HCT116 (cell line): ENCODE measurements around the gene NR2F2. TPM values are rescaled to one million over a fixed set of nuclear protein-coding genes. Genes with fewer than 3 reads are reported as not detected.

Experiments
- ATAC-seq: fragments of 200-7000 bp; cut with Tn5 transposase; 2 replicates; pipeline ENCODE4 v1.9.1; 2020; ENCODE audit warnings: mild to moderate bottlenecking, moderate library complexity
- BruUV-seq: library from RNA; stranded (reverse); fragments of 400-500 nt; replicated peaks from 2 replicates; lab custom pipeline; 2021; lab: Mats Ljungman, UMichigan
- CTCF ChIA-PET: fragments of 300-600 bp; sonication (Branson Sonifier 250); formaldehyde crosslinking; loops from one replicate; lab custom pipeline; 2021; ENCODE audit warnings: antibody characterized with exemption; lab: Charles Lee
- POLR2A ChIA-PET: fragments of 300-600, 350-600 bp; sonication (Branson Sonifier 250); formaldehyde crosslinking; loops from one replicate; lab custom pipeline; 2021; ENCODE audit warnings: antibody characterized with exemption; lab: Charles Lee
- RAD21 ChIA-PET, 2 experiments: fragments of 300-600 bp; sonication (Branson Sonifier 250); formaldehyde crosslinking; loops; one replicate each; lab custom pipeline; 2023; ENCODE audit warnings: low total read pairs in 2 of 2; ENCODE audit not compliant: uncharacterized antibody in 2 of 2, unreplicated experiment in 2 of 2, low non-redundant PET in 1 of 2; lab: Charles Lee
- DNase-seq: peaks from one replicate; pipeline ENCODE4 v3.0.0-alpha.2; 2010; ENCODE audit warnings: low read depth, low spot score
- H2AFZ ChIP-seq: fragments of 200-600 bp; shearing (Covaris generic), sonication (generic); 2 replicates; pipeline ENCODE4 v1.6.1; 2017; ENCODE audit warnings: low read depth, mixed run types, mixed read lengths, antibody characterized with exemption, low read length; ENCODE audit not compliant: poor library complexity, severe bottlenecking
- H3K27ac ChIP-seq: 2 replicates; pipeline ENCODE4 v1.5.1; 2012; ENCODE audit warnings: low read depth, low read length
- H3K27me3 ChIP-seq: fragments of 200-600 bp; sonication (generic); 2 replicates; pipeline ENCODE4 v1.6.1; 2016; ENCODE audit warnings: mixed run types, low read length, mixed read lengths; ENCODE audit not compliant: insufficient read depth
- H3K36me3 ChIP-seq, 2 experiments: fragments of 200-500 bp in 1 of 2; fragments of 200-600 bp in 1 of 2; sonication (Bioruptor generic) in 1 of 2; sonication (generic) in 1 of 2; 2 replicates each; pipeline versions ENCODE4 v1.5.1 to v1.6.1; 2014 to 2016; ENCODE audit warnings: low read length in 2 of 2, inconsistent platforms in 1 of 2, mixed read lengths in 1 of 2, mixed run types in 1 of 2; ENCODE audit not compliant: insufficient read depth in 2 of 2, control insufficient read depth in 1 of 2
- H3K4me1 ChIP-seq, 2 experiments: fragments of 200-600 bp in 1 of 2; sonication (generic) in 1 of 2; 2 replicates each; pipeline versions ENCODE4 v1.5.1 to v1.6.1; 2012 to 2017; ENCODE audit warnings: low read length in 2 of 2, inconsistent platforms in 1 of 2, mild to moderate bottlenecking in 1 of 2, mixed read lengths in 1 of 2, mixed run types in 1 of 2, moderate library complexity in 1 of 2; ENCODE audit not compliant: insufficient read depth in 2 of 2, control insufficient read depth in 1 of 2
- H3K4me2 ChIP-seq: fragments of 200-600 bp; sonication (generic); 2 replicates; pipeline ENCODE4 v1.6.1; 2017; ENCODE audit warnings: mixed run types, low read length, mixed read lengths
- H3K4me3 ChIP-seq, 2 experiments: fragments of 200-600 bp in 1 of 2; sonication (generic) in 1 of 2; replicated peaks in 1 of 2; 2 replicates each; pipeline ENCODE4 v1.5.1; 2011 to 2016; ENCODE audit warnings: low read length in 2 of 2, control low read depth in 1 of 2, low read depth in 1 of 2, mild to moderate bottlenecking in 1 of 2, mixed read lengths in 1 of 2, mixed run types in 1 of 2
- H3K79me2 ChIP-seq: fragments of 200-600 bp; sonication (generic); 2 replicates; pipeline ENCODE4 v1.6.1; 2017; ENCODE audit warnings: mild to moderate bottlenecking, mixed run types, low read length, moderate library complexity, mixed read lengths; ENCODE audit not compliant: insufficient read depth
- H3K9ac ChIP-seq: fragments of 200-600 bp; sonication (generic); 2 replicates; pipeline ENCODE4 v1.6.1; 2016; ENCODE audit warnings: low read length, mixed read lengths
- H3K9me2 ChIP-seq: fragments of 200-600 bp; sonication (generic), shearing (Covaris generic); 2 replicates; pipeline ENCODE4 v1.6.1; 2017; ENCODE audit warnings: mixed run types, mild to moderate bottlenecking, moderate library complexity; ENCODE audit not compliant: insufficient read depth
- H3K9me3 ChIP-seq, 2 experiments: fragments of 200-500 bp in 1 of 2; fragments of 200-600 bp in 1 of 2; sonication (Bioruptor generic) in 1 of 2; sonication (generic) in 1 of 2; 2 replicates each; pipeline ENCODE4 v1.6.1; 2014 to 2017; ENCODE audit warnings: low read length in 2 of 2, mixed read lengths in 2 of 2, inconsistent platforms in 1 of 2, low read depth in 1 of 2, mild to moderate bottlenecking in 1 of 2, mixed run types in 1 of 2, moderate library complexity in 1 of 2; ENCODE audit not compliant: control insufficient read depth in 1 of 2, insufficient read depth in 1 of 2
- H4K20me1 ChIP-seq: fragments of 200-600 bp; sonication (generic), shearing (Covaris generic); 2 replicates; pipeline ENCODE4 v1.6.1; 2017; ENCODE audit warnings: mixed run types, mild to moderate bottlenecking, moderate library complexity; ENCODE audit not compliant: insufficient read depth
- RAD21 ChIP-seq: IDR thresholded peaks from 2 replicates; pipeline ENCODE4 v1.6.1; 2012; ENCODE audit warnings: low read depth, mild to moderate bottlenecking
- SIN3A ChIP-seq: IDR thresholded peaks from 2 replicates; pipeline ENCODE4 v1.6.1; 2012; ENCODE audit warnings: low read depth
- SRF ChIP-seq: IDR thresholded peaks from 2 replicates; pipeline ENCODE4 v1.6.1; 2012; ENCODE audit warnings: low read depth
- ZFX ChIP-seq: fragments of 450-650 bp; IDR thresholded peaks from 2 replicates; pipeline ENCODE4 v1.6.1; 2017
- intact Hi-C: fragments of 100-400 bp; cut with micrococcal nuclease; formaldehyde crosslinking; loops from 2 replicates; pipeline ENCODE4 v1.10.0; 2022
- total RNA-seq: library from RNA; stranded (reverse); gene quantifications from one replicate; pipeline ENCODE4 v1.2.1, GENCODE V29; 2021; ENCODE audit not compliant: unreplicated experiment

The NR2F2 gene
- total RNA-seq, 1 experiment from 2014 or later: 61.4 TPM

GRCh38 chr15:96330064-96330449, 443 bp upstream of the NR2F2 start:
- Histone ChIP-seq H3K9me2 (no peaks in the 10 kb centered on the region), H3K9ac (peak overlapping the region; percentile 72), H2AFZ (peak overlapping the region; percentile 40), H4K20me1 (peaks cover under 1% of the 10 kb centered on the region; the same call in 1 of the 2 replicates), H3K27me3 (no peaks in the 10 kb centered on the region), H3K27ac (peak overlapping the region; percentile 75), H3K4me3 (peak overlapping the region; percentile 55 to 70), H3K79me2 (peaks cover 88% of the 10 kb centered on the region)
- intact Hi-C loops: loop anchor here (2.0 kb wide), 1 partner anchor 57 kb away; no protein-coding TSS in a partner anchor
- ATAC-seq: peak; percentile 55
- BruUV-seq: no TSS peak
- peak; percentile 17; the same call in 1 of the 2 replicates for TF ChIP-seq SIN3A
- no peak for TF ChIP-seq RAD21
- TF ChIP-seq, all 23 proteins: peak for 1
- peak; percentile 51 for DNase-seq
- Histone ChIP-seq H3K9me3 (no peaks in the 10 kb centered on the region), H3K36me3 (peaks cover 4 to 16% of the 10 kb centered on the region in 2 experiments; a peak in 3 of 4 replicates), H3K4me1 (peaks cover 34 to 54% of the 10 kb centered on the region in 2 experiments), H3K4me2 (peak overlapping the region; percentile 94)
- CTCF ChIA-PET: no interaction called here
- POLR2A ChIA-PET: interaction anchor here (0.7 to 1.7 kb wide), 7 partner anchors 9 to 104 kb away, joined by 3 to 5 read pairs (median 3); no protein-coding TSS in a partner anchor
- RAD21 ChIA-PET: no interaction called here

- peak overlapping the region; percentile 98 for H3K27ac ChIP-seq
- H3K9ac ChIP-seq: peak overlapping the region; percentile 80
- intact Hi-C loops: loop anchor here (2.0 kb wide), 1 partner anchor 59 kb away; no protein-coding TSS in a partner anchor
- H4K20me1 ChIP-seq: peaks cover 12% of the 10 kb centered on the region; the same call in 1 of the 2 replicates
- TF ChIP-seq SRF (no peak), ZFX (peak; percentile 49)
- TF ChIP-seq, all 23 proteins: peak for 1
- DNase-seq: no peak
- ChIA-PET CTCF (no interaction called here), RAD21 (no interaction called here), POLR2A (interaction anchor here (0.8 to 1.5 kb wide), 3 partner anchors 17 to 106 kb away, joined by 3 to 5 read pairs (median 3); no protein-coding TSS in a partner anchor)
- Histone ChIP-seq H3K4me2 (peak overlapping the region; percentile 87), H3K9me2 (no peaks in the 10 kb centered on the region), H2AFZ (no peak overlapping the region), H3K4me3 (peak overlapping the region; percentile 71 to 86), H3K36me3 (peaks cover 8 to 29% of the 10 kb centered on the region in 2 experiments), H3K4me1 (peaks cover 37 to 57% of the 10 kb centered on the region in 2 experiments), H3K27me3 (no peaks in the 10 kb centered on the region), H3K79me2 (peaks cover 88% of the 10 kb centered on the region), H3K9me3 (no peaks in the 10 kb centered on the region)
- ATAC-seq: no peak
- no TSS peak for BruUV-seq
Measured at GRCh38 chr15:96331144-96331944, 844 bp downstream of the NR2F2 start.
